BJ (cell line): Measurements from ENCODE around the gene SH3RF3. TPM values are rescaled to one million over a fixed set of nuclear protein-coding genes. Genes with fewer than 3 reads are reported as not detected.

ENCODE experiments used
- CTCF ChIA-PET: fragments of 350-600 bp; formaldehyde crosslinking; extraction: SDS; loops from one replicate; lab custom pipeline; 2021; ENCODE audit warnings: antibody characterized with exemption, inconsistent platforms; lab: Yijun Ruan, JAX
- POLR2A ChIA-PET: fragments of 300-600 bp; sonication (Branson Sonifier 250); formaldehyde crosslinking; extraction: SDS; loops from one replicate; lab custom pipeline; 2021; ENCODE audit warnings: antibody characterized with exemption; lab: Charles Lee
- DNase-seq: peaks from one replicate; pipeline ENCODE4 v3.0.0-alpha.2; 2011; ENCODE audit warnings: low read depth
- H3K27me3 ChIP-seq: 2 replicates; pipeline ENCODE4 v1.6.0; 2011; ENCODE audit warnings: low read length; ENCODE audit not compliant: control insufficient read depth, insufficient read depth
- H3K36me3 ChIP-seq: 2 replicates; pipeline ENCODE4 v1.5.1; 2011; ENCODE audit warnings: low read length; ENCODE audit not compliant: control insufficient read depth, insufficient read depth
- H3K4me3 ChIP-seq: 2 replicates; pipeline ENCODE4 v1.5.1; 2011; ENCODE audit warnings: low read depth, mild to moderate bottlenecking, control low read depth, low read length
- CTCF ChIP-seq: IDR thresholded peaks from 2 replicates; pipeline ENCODE4 v1.5.1; 2011; ENCODE audit warnings: low read depth, mild to moderate bottlenecking, control low read depth, inconsistent platforms, low read length, moderate library complexity; ENCODE audit not compliant: insufficient read depth
- polyA plus RNA-seq: library from polyadenylated mRNA; depleted of rRNA; stranded (reverse); fragments of >200 nt; gene quantifications from 2 replicates; pipeline ENCODE4 v1.2.3, GENCODE V29; 2011

The SH3RF3 gene
- polyA plus RNA-seq, 1 experiment, result 3.6 TPM

DNA sequence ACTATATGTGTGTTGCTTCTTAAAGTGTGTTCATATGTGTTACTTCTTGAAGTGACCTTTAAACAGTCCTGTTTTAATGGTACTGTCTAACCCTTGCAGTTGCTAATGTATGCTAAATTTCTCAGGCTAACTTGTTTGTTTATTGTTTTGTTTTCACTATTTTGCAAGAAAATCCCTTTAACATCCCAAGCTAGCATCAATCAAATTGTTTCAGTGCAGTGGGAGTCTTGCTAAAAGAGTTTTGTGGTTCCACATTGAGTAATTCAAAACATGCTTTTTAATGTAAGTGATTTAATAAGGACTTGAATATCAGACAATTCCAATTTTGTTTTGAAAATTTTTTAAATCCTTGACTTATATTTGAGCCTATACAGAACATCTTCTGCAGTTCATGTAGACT is 3.6 kb downstream of the SH3RF3 start:
- POLR2A ChIA-PET, result no interaction called here
- Histone ChIP-seq H3K27me3 (no peaks in the 10 kb centered on the region), H3K4me3 (no peak overlapping the region), H3K36me3 (no peaks in the 10 kb centered on the region; the same call in 1 of the 2 replicates)
- CTCF ChIA-PET, result interaction anchor here (8.8 kb wide), 1 partner anchor 377 kb away, joined by 120 read pairs; no protein-coding TSS in a partner anchor
- no peak for DNase-seq
- TF ChIP-seq CTCF, result no peak

DNA sequence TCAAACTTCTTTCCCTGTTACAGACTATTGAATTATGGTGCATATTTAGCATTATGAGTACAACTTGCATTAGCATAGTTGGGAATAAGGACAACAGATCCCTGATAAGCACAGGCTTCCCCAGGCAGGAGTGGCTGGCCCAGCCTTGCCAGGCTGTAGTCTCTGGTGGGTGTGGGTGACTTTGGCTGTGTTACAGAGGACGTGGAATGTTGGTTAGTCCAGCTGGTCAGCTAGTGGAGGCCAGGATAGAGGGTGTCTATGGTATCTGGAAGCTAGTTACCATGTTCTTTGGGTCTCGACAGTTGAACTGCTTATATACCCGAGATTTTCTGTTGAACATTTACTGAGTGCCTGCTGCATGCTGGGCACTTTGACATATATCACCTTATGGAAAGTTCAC is 4.7 kb downstream of the SH3RF3 start:
- ChIA-PET CTCF (interaction anchor here (1.1 to 1.5 kb wide), 2 partner anchors 14 to 376 kb away, joined by 4 to 5 read pairs; no protein-coding TSS in a partner anchor), POLR2A (no interaction called here)
- no peaks in the 10 kb centered on the region for H3K27me3 ChIP-seq
- no peaks in the 10 kb centered on the region; the same call in 1 of the 2 replicates for H3K36me3 ChIP-seq
- no peak for DNase-seq
- no peak for TF ChIP-seq CTCF
- no peak overlapping the region for H3K4me3 ChIP-seq

- DNase-seq, result no peak
- Histone ChIP-seq H3K27me3 (no peaks in the 10 kb centered on the region), H3K4me3 (no peak overlapping the region), H3K36me3 (no peaks in the 10 kb centered on the region; the same call in 1 of the 2 replicates)
- POLR2A ChIA-PET, result no interaction called here
- no peak for TF ChIP-seq CTCF
- CTCF ChIA-PET, result interaction anchor here (1.1 kb wide), 2 partner anchors 17 to 375 kb away, joined by 4 to 5 read pairs; no protein-coding TSS in a partner anchor
Measured at GRCh38 chr2:109134741-109135358, 5.8 kb downstream of the SH3RF3 start.

GRCh38 chr2:109135359-109136197 is 6.6 kb downstream of the SH3RF3 start:
- no peak overlapping the region for H3K4me3 ChIP-seq
- ChIA-PET CTCF (interaction anchor here (1.1 kb wide), 1 partner anchor 16 kb away, joined by 5 read pairs; no protein-coding TSS in a partner anchor), POLR2A (no interaction called here)
- no peak for DNase-seq
- TF ChIP-seq CTCF, result no peak
- H3K27me3 ChIP-seq, result no peaks in the 10 kb centered on the region
- H3K36me3 ChIP-seq, result no peaks in the 10 kb centered on the region; the same call in 1 of the 2 replicates

GRCh38 chr2:109136542-109136941 is 7.5 kb downstream of the SH3RF3 start:
- no peak for TF ChIP-seq CTCF
- ChIA-PET POLR2A (no interaction called here), CTCF (no interaction called here)
- H3K27me3 ChIP-seq, result no peaks in the 10 kb centered on the region
- H3K36me3 ChIP-seq, result no peaks in the 10 kb centered on the region; the same call in 1 of the 2 replicates
- no peak overlapping the region for H3K4me3 ChIP-seq
- DNase-seq, result no peak
